Body of pancreas (tissue), 4 donors: ENCODE data around the gene KIF25.

Experiments used
- CTCF ChIP-seq, 7 experiments: fragments of 450-650 bp in 4 of 7; fragments of 200-600 bp in 3 of 7; sonication (generic) in 3 of 7; IDR thresholded peaks; one replicate each; pipeline ENCODE4 v1.5.1; 2016 to 2019; ENCODE audit warnings: antibody characterized with exemption in 7 of 7
- POLR2A ChIP-seq, 3 donors: fragments of 450-650 bp; IDR thresholded peaks; one replicate each; pipeline ENCODE4 v1.6.1; 2016; ENCODE audit warnings: antibody characterized with exemption in 3 of 3, mild to moderate bottlenecking in 2 of 3

GRCh38 chr6:168042426-168043192, 45.1 kb downstream of the KIF25 start:
- TF ChIP-seq POLR2A (IDR thresholded peaks at IDR 0.05): no peak
- TF ChIP-seq CTCF (IDR thresholded peaks at IDR 0.05): no peak
